ENCODE data around the gene TSNAX. TPM values are rescaled to one million over a fixed set of nuclear protein-coding genes. Genes with fewer than 3 reads are reported as not detected.
"Not testable (repeated sequence)": the region's sequence is repeated elsewhere in the genome, so short reads cannot be mapped to it uniquely, and the experiment has no call there.

TSNAX gene
- total RNA-seq, 1 donor, result 51.8 TPM

- no peak for DNase-seq (ENCODE audit: low read depth)
- no peak overlapping the region for H3K4me3 ChIP-seq (ENCODE audit: low read depth, low read length)
- TF ChIP-seq CTCF (IDR thresholded peaks at IDR 0.05; ENCODE audit: insufficient read depth, low read depth, low read length), result no peak
These were observed 40.6 kb upstream of the TSNAX start for GRCh38 chr1:231487910-231488309.

DNA sequence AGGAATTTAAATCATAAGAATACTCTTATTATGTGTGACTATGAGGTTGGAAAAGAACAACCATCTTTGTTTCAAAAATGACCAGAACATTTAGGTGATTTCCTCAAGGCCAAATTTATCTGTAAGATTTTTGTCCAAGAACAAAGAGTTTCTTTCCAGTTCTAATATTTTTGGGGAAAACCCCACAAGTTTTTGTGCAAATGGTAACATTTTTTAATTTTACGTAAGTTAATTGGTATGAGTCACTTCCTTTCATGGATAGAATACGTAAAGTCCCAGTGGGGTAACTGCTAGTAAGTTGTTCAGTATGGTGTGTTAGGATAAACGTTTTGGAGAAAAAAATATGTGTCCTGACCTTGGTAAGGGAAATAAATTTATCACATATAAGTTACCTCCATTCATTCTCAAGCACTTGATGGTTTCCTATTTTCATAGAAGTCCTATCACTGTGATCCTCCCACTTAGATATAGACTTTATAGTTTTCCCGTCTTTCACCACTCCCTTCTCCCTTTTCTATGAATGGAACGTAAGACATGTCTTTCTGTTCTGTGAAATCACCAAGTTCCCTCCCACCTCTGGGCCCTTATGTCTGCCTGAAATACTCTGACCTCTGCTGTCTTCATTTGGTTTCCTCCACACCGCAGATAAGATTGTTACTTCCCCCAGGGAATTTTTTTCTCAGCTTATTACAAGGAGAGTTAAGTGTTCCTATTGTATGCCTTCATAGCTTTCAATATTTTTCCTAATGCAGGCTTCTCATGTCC, 34.9 kb upstream of the TSNAX start:
- no peak for TF ChIP-seq CTCF (IDR thresholded peaks at IDR 0.05; ENCODE audit: insufficient read depth, low read depth, low read length)
- DNase-seq (ENCODE audit: low read depth), result peak; percentile 50
- no peak overlapping the region for H3K4me3 ChIP-seq (ENCODE audit: low read depth, low read length)

DNA sequence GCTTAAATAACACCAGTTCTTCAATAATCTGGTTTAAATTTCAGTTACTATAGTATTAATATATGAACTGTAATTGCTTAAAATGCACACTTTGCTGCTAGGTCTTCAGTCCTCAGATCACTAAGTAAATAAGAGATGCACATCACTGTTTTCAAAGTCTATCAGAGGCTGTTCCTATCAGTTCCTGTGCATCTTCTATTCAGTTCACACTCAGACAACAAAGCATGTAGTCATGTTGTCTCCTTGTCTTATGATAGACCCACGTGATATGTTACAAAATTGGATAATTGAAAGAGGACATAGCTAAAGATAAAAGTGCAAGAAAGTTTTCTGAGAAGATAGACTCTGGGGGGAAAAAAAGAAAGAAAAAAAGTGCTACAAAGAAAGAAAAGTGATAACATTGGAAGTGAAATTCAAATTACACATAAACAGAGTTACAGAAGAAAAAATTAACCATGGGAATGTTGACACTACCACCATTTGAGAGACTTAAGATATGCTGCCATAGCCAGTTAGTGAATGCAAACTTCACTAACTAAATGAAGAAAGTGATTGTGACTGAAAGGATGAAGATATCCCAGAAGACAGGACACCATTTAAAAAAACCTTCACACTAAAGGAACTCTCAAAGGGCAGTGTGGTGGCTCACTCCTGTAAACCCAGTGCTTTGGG, 33.9 kb upstream of the TSNAX start:
- TF ChIP-seq CTCF (IDR thresholded peaks at IDR 0.05; ENCODE audit: insufficient read depth, low read depth, low read length), result no peak
- no peak overlapping the region for H3K4me3 ChIP-seq (ENCODE audit: low read depth, low read length)
- DNase-seq (ENCODE audit: low read depth), result no peak

DNA sequence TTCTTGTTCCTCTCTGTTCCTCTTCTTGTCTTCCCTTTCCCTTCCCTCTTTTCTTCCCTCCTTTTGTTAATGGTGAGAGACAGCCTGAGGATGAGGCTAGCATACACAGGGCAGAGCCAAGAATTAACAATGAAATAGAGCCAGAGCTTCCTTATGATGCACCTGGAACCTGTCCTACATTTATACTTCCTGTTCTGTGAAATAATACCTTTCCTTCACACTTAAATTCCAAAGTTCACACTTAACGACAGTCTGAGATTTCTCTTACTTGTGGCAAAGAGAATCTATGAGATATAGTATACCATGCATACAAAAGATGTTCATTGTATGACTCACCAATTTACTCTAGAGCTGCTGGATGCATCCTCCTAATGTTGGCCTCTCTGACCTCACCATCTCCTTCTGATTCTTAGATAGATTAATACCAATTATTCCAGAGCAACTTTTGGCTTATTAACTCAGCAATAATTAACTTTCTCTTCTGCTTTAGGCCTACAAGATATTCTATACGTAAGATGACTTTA, 30.8 kb upstream of the TSNAX start:
- no peak for TF ChIP-seq CTCF (IDR thresholded peaks at IDR 0.05; ENCODE audit: insufficient read depth, low read depth, low read length)
- H3K4me3 ChIP-seq (ENCODE audit: low read depth, low read length), result no peak overlapping the region
- no peak for DNase-seq (ENCODE audit: low read depth)

DNA sequence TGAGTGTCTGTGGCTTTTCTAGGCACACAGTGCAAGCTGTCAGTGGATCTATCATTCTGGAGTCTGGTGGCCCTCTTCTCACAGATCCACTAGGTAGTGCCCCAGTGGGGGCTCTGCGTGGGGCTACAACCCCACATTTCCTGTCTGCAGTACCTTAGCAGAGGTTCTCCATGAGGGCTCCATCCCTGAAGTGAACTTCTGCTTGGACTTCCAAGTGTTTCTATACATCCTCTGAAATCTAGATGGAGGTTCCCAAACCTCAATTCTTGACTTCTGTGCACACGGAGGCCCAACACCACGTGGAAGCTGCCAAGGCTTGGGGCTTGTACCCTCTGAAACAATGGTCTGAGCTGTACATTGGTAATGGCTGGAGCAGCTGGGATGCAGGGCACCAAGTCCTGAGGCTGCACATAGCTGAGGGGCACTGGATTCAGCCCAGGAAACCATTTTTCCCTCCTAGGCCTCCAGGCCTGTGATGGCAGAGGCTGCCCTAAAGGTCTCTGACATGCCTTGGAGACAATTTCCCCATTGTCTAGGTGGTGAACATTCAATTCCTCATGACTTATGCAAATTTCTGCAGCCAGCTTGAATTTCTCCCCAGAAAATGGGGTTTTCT, 29.2 kb upstream of the TSNAX start:
- TF ChIP-seq CTCF (IDR thresholded peaks at IDR 0.05; ENCODE audit: insufficient read depth, low read depth, low read length), result no peak
- no peak overlapping the region for H3K4me3 ChIP-seq (ENCODE audit: low read depth, low read length)
- DNase-seq (ENCODE audit: low read depth), result no peak

DNA sequence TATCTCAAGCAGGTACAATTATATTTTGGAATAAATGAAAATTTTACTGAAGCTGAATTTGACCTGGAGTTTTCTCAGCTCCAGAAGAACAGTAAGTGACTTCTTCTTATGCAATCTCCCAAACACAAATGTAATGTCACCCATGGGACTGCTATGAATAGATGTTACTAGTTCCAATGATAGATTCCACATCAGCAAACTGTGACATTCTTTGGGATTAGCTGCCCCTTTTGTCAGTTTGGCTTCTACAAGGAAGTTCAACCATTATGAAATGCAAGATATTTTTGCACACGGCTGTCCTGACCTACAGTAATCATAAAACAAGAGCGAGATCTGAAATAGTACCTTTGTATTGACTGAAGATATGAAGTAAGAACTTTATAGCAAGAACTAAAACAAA, 27.8 kb upstream of the TSNAX start:
- no peak for TF ChIP-seq CTCF (IDR thresholded peaks at IDR 0.05; ENCODE audit: insufficient read depth, low read depth, low read length)
- DNase-seq (ENCODE audit: low read depth), result no peak
- no peak overlapping the region for H3K4me3 ChIP-seq (ENCODE audit: low read depth, low read length)

DNA sequence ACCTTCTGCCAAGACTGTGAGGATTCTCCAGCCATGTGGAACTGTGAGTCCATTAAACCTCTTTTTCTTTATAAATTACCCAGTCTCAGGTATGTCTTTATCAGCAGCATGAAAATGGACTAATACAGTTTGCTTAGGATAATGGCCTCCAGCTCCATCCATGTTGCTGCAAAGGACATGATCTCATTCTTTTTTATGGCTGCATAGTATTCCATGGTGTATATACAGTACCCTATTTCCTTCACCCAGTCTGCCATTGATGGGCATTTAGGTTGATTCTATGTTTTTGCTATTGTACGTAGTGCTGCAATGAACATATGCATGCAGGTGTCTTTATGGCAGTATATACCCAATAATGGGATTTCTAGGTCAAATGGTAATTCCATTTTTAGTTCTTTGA, 25.3 kb upstream of the TSNAX start:
- not testable (repeated sequence) for DNase-seq (ENCODE audit: low read depth)

More for the DNA sequence above, 25.3 kb upstream of the TSNAX start:
- H3K4me3 ChIP-seq (ENCODE audit: low read depth, low read length), result not testable (repeated sequence)

All from fibroblast of villous mesenchyme (primary cell).